ENCODE results near the gene AMN1.
"Not testable (repeated sequence)": the region's sequence is repeated elsewhere in the genome, so short reads cannot be mapped to it uniquely, and the experiment has no call there.

Gene AMN1

GRCh38 chr12:31669582-31669981, 59.2 kb downstream of the AMN1 start:
- DNase-seq: not testable (repeated sequence)

- DNase-seq: no peak
These were observed 59.8 kb downstream of the AMN1 start for GRCh38 chr12:31669020-31669419.

- DNase-seq: no peak
These were observed 64.8 kb downstream of the AMN1 start for GRCh38 chr12:31664038-31664437.

GRCh38 chr12:31663576-31663975, 65.2 kb downstream of the AMN1 start:
- DNase-seq: no peak

- DNase-seq: no peak
These were observed 66.5 kb downstream of the AMN1 start for GRCh38 chr12:31662176-31662849.

GRCh38 chr12:31659087-31659942, 69.5 kb downstream of the AMN1 start, which contains the start of gene ETFBKMT:
Gene ETFBKMT (plus strand): TSS chr12:31659688. CDS start chr12:31661954, 2,266 bp downstream.
- DNase-seq: peak; percentile 95

- DNase-seq: no peak
These were observed 70.2 kb downstream of the AMN1 start for GRCh38 chr12:31658471-31659086.

- no peak for DNase-seq
These were observed 73.0 kb downstream of the AMN1 start for GRCh38 chr12:31655792-31656191.

GRCh38 chr12:31655208-31655607, 73.6 kb downstream of the AMN1 start:
- no peak for DNase-seq

- DNase-seq: no peak
These were observed 76.8 kb downstream of the AMN1 start for GRCh38 chr12:31651893-31652521.

GRCh38 chr12:31650918-31651317, 77.9 kb downstream of the AMN1 start:
- no peak for DNase-seq

- no peak for DNase-seq
These were observed 81.7 kb downstream of the AMN1 start for GRCh38 chr12:31647086-31647491.

- no peak for DNase-seq
These were observed 82.9 kb downstream of the AMN1 start for GRCh38 chr12:31645924-31646323.

- DNase-seq: no peak
These were observed 84.3 kb downstream of the AMN1 start for GRCh38 chr12:31644536-31644935.

- no peak for DNase-seq
These were observed 87.2 kb downstream of the AMN1 start for GRCh38 chr12:31641509-31642090.

- no peak for DNase-seq
These were observed 94.2 kb downstream of the AMN1 start for GRCh38 chr12:31634620-31635019.

- no peak for DNase-seq
These were observed 95.4 kb downstream of the AMN1 start for GRCh38 chr12:31633464-31633863.

- no peak for DNase-seq
These were observed 97.0 kb downstream of the AMN1 start for GRCh38 chr12:31631809-31632208.

- DNase-seq: no peak
These were observed 97.6 kb downstream of the AMN1 start for GRCh38 chr12:31631023-31631724.

- DNase-seq: no peak
These were observed 98.8 kb downstream of the AMN1 start for GRCh38 chr12:31629756-31630732.
